Immature natural killer cell (primary cell): ENCODE data around the gene MSH2. TPM values are rescaled to one million over a fixed set of nuclear protein-coding genes. Genes with fewer than 3 reads are reported as not detected.

Experiments
- DNase-seq, 3 donors: peaks; one replicate each; pipeline ENCODE4 v3.0.0; 2022; ENCODE audit warnings: mixed read lengths in 1 of 3
- H3K27ac Mint-ChIP-seq, 6 donors: one replicate each; pipeline ENCODE4 v1.8.0; 2020; ENCODE audit warnings: mixed read lengths in 6 of 6, mild to moderate bottlenecking in 5 of 6, inconsistent platforms in 4 of 6, moderate library complexity in 3 of 6
- H3K27me3 Mint-ChIP-seq, 3 donors: one replicate each; pipeline ENCODE4 v1.8.0; 2020 to 2021; ENCODE audit warnings: low read depth in 3 of 3, mild to moderate bottlenecking in 3 of 3, mixed read lengths in 3 of 3, moderate library complexity in 3 of 3, inconsistent platforms in 1 of 3
- H3K36me3 Mint-ChIP-seq, 3 donors: one replicate each; pipeline ENCODE4 v1.8.0; 2020; ENCODE audit warnings: mixed read lengths in 3 of 3, inconsistent platforms in 2 of 3, mild to moderate bottlenecking in 2 of 3
- H3K4me1 Mint-ChIP-seq, 2 donors: one replicate each; pipeline ENCODE4 v1.8.0; 2020; ENCODE audit warnings: inconsistent platforms in 2 of 2, mild to moderate bottlenecking in 2 of 2, mixed read lengths in 2 of 2, moderate library complexity in 1 of 2
- H3K4me3 Mint-ChIP-seq, 5 donors: one replicate each; pipeline ENCODE4 v1.8.0; 2020; ENCODE audit warnings: mild to moderate bottlenecking in 5 of 5, mixed read lengths in 5 of 5, inconsistent platforms in 3 of 5, moderate library complexity in 3 of 5
- H3K9me3 Mint-ChIP-seq, 6 donors: one replicate each; pipeline ENCODE4 v1.8.0; 2020; ENCODE audit warnings: mild to moderate bottlenecking in 6 of 6, mixed read lengths in 6 of 6, inconsistent platforms in 4 of 6, moderate library complexity in 3 of 6
- polyA plus RNA-seq, 3 donors: library from polyadenylated mRNA; unstranded; fragments of 300-500 nt; fragmentation: Illumina TruSeq; gene quantifications; one replicate each; pipeline ENCODE4 v1.2.3, GENCODE V29; 2021

MSH2 gene
- polyA plus RNA-seq, 3 donors from 2014 or later, result 22.9 to 34.2 (median 27.5) TPM

GRCh38 chr2:47528455-47528854, 125.5 kb downstream of the MSH2 start:
- DNase-seq, result no peak
- H3K36me3 Mint-ChIP-seq, result no peaks in the 10 kb centered on the region
- H3K27ac Mint-ChIP-seq, result no peak overlapping the region
- no peaks in the 10 kb centered on the region for H3K4me1 Mint-ChIP-seq
- H3K27me3 Mint-ChIP-seq, result no peaks in the 10 kb centered on the region
- no peaks in the 10 kb centered on the region for H3K9me3 Mint-ChIP-seq
- H3K4me3 Mint-ChIP-seq, result no peak overlapping the region

- DNase-seq, result no peak
- no peaks in the 10 kb centered on the region for H3K36me3 Mint-ChIP-seq
- H3K27me3 Mint-ChIP-seq, result no peaks in the 10 kb centered on the region
- H3K4me3 Mint-ChIP-seq, result no peak overlapping the region
- no peaks in the 10 kb centered on the region for H3K9me3 Mint-ChIP-seq
- H3K27ac Mint-ChIP-seq, result no peak overlapping the region
- H3K4me1 Mint-ChIP-seq, result no peaks in the 10 kb centered on the region
Observed at GRCh38 chr2:47528874-47529273, 125.9 kb downstream of the MSH2 start.

DNA sequence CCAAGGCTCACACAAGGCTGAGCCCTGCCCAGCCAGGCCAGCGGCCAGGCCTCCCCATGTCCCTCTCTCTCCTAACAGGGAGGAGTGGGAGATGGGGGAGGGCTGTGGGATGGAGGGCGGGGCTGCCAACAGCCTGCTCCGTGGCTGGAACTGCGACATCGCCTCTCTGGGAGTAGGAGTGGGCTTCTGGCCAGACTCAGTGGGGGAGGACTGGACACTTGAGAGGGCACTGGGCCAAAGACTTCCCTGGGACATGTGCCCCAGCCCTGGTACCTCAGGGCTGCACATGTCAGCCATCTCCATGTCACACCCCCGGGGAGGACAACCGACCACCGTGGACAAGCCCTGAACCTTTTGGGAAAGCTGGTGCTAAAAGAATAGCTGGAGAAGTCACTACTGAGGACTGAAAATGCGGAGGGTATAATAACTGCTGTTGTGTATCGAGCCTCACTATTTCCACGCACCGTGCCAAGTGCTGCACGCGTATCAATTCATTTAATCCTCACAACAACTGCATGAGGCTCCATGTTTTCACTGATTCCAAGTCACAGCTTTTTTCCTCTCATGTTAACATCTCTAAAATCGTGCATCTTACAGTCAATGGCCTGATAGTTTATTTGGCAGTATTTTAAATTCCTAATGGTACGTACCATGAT, 127.3 kb downstream of the MSH2 start:
- H3K4me1 Mint-ChIP-seq, result no peaks in the 10 kb centered on the region
- no peaks in the 10 kb centered on the region for H3K27me3 Mint-ChIP-seq
- H3K4me3 Mint-ChIP-seq, result no peak overlapping the region
- H3K9me3 Mint-ChIP-seq, result no peaks in the 10 kb centered on the region
- no peak for DNase-seq
- H3K27ac Mint-ChIP-seq, result no peak overlapping the region
- no peaks in the 10 kb centered on the region for H3K36me3 Mint-ChIP-seq

GRCh38 chr2:47531378-47532042, 128.6 kb downstream of the MSH2 start:
- H3K27ac Mint-ChIP-seq, result no peak overlapping the region
- H3K9me3 Mint-ChIP-seq, result no peaks in the 10 kb centered on the region
- DNase-seq, result no peak
- H3K27me3 Mint-ChIP-seq, result peaks cover 0 to 2% (median 0%) of the 10 kb centered on the region in 3 donors
- H3K36me3 Mint-ChIP-seq, result no peaks in the 10 kb centered on the region
- H3K4me1 Mint-ChIP-seq, result no peaks in the 10 kb centered on the region
- H3K4me3 Mint-ChIP-seq, result no peak overlapping the region

Other genes starting within 250 kb of the MSH2 start
- gene STPG4, start 247.8 kb upstream of the MSH2 start, polyA plus RNA-seq, result under 1 TPM in 1 of 3 donors, not detected in 2; 0.24 TPM
- 1,000 to 10,000 TPM in 2 of 3 donors, 100 to 1,000 TPM in 1; 686 to 1,567 (median 1,022) TPM for gene CALM2, start 226.6 kb upstream of the MSH2 start, polyA plus RNA-seq
- not detected for gene EPCAM, start 33.8 kb upstream of the MSH2 start, polyA plus RNA-seq
- gene KCNK12, start 167.8 kb downstream of the MSH2 start, polyA plus RNA-seq, result under 1 TPM; 0.39 to 0.58 (median 0.50) TPM